NCI-H1417 treated with DMSO at 0.1 percent for 48 hours (cell line): Measurements from ENCODE around the gene CEP85L.

Experiments used
- DNase-seq: peaks from one replicate; lab custom pipeline; 2025; lab: John Stamatoyannopoulos, UW

Gene CEP85L

DNA sequence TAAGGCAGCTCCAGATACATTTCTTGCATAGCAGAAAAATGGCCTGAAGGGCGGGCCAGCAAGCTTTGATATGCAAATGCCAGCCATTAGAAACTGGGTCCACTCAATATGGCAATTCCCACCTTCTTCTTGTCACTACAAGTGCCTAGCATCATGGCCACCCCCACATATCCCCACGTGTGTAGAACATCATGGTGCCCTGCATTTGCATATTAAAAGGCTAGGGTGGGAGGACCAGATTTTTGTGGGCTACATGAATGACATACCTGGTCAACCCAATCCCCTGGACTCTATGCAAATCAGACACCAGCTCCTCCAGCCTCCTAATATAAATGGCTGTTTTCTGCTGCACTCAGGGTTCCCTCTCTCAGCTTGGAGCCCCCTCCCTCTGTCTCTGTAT is 71.6 kb downstream of the CEP85L start:
- DNase-seq = no peak

DNA sequence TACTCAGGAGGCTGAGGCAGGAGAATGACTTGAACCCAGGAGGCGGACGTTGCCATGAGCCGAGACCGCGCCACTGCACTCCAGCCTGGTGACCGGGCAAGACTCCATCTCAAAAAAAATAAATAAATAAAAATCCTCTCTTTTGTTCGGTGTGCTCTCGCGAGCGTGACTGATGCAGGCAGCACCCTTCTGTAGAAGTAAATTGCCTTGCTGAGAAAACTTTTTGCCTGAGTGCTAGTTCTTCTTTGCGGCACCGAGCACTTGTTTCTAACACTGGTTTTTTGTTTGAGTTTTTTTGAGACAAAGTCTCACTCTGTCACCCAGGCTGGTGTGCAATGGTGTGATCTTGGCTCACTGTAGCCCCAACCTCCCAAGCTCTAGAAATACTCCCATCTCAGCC is 72.8 kb downstream of the CEP85L start:
- no peak for DNase-seq

DNA sequence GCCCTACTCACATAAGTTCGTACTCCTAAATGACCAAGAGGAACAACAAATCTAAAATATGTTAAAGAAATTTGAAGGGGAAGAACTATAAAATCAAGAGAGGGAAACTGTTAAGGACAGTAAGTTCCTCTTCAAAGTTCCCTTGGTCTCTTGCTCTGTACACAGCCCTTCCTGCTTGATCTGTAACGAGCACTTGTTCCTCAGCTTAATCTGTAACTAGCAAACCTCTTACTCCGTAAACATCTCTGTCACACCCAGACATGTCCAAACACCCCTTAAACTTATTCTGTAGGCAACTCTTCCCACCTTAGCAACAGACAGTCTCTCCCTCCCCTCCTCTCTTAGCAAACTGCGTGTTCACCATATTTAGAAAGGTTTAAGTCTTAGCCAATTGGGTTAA is 73.4 kb downstream of the CEP85L start:
- DNase-seq = no peak

DNA sequence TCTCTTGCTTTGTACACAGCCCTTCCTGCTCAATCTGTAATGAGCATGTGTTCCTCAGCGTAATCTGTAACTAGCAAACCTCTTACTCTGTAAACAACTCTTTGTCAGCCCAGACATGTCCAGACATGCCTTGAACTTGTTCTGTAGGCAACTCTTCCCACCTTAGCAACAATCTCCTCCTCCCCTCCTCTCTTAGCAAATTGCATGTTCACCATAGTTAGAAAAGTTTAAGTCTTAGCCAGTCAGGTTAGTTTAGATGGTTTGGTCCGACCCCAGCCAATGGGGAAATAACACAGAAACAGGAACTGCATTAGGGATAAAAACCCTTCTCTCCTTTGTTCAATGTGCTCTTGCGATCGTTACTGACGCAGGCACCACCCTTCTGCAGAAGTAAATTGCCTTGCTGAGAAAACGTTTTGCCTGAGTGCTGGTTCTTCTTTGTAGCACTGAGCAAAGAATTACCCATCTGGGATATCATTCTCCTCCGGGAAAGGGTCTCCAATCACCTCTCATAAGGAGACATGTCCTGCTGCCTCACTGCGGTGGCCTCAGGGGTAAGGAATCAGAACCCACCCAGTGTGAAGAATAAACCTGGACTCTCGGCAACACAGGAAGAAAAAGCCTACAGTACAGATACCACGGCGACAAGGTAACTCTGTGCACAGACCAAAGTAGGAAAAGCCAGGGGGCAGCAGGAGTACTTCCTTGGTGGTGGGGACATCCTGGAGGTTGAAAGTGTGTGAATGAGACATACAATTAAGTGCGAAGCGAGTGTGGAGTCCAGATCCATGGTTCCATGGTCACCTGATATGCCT is 77.1 kb downstream of the CEP85L start:
- no peak for DNase-seq

DNA sequence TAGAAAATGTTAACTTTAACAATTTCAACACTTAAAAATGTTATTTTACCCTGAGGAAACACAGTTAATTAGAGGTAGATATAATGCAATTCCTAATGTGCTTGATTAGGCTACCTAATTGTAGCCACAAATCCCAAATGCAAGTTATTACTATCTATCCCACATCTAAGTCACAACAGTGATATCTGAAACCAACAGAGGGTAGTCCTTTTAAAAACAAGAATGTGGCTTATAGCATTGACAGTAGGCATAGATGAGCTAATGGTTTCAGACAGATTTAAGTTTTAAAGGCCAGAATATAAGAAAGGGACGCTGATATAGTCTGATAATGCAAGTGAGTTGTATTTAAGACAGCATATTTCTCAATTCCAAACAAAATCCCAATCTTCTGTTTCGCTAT is 80.3 kb downstream of the CEP85L start:
- DNase-seq = no peak

DNA sequence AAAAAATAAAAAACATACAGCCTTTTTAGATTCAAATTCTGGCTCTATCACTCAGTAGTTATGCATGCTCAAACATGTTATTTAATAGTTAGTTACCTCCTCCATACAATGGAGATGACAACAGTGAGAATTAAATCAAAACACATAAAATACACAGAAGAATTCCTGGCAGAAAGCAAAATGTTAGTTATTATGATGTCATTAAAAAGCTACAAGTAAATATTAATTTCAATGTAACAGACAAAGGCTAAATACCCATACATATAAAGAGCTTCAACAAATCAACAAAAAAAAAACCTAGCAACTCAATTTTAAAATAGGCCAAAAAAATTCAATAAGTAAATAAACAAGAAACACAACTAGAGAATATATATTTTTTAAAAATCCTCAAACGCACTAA is 81.9 kb downstream of the CEP85L start:
- DNase-seq = no peak

DNA sequence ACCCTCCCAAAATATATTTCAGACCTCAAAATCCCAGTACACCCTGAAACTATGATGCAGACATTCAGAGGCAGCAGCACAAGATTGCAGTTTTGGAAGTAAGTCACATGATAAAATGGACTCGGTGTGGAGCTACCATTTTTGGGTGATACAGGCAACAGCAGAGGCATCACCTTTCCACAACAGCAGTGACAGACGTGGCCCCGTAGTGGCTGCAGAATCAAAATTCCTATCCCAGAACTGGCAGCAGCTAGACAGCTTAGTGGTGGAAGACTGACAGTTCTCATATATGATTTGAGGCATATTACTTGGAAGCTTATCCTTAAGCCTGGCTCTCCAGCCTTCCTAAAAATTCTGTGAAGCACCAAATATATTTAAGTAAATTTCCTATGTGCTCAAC is 83.4 kb downstream of the CEP85L start:
- no peak for DNase-seq

DNA sequence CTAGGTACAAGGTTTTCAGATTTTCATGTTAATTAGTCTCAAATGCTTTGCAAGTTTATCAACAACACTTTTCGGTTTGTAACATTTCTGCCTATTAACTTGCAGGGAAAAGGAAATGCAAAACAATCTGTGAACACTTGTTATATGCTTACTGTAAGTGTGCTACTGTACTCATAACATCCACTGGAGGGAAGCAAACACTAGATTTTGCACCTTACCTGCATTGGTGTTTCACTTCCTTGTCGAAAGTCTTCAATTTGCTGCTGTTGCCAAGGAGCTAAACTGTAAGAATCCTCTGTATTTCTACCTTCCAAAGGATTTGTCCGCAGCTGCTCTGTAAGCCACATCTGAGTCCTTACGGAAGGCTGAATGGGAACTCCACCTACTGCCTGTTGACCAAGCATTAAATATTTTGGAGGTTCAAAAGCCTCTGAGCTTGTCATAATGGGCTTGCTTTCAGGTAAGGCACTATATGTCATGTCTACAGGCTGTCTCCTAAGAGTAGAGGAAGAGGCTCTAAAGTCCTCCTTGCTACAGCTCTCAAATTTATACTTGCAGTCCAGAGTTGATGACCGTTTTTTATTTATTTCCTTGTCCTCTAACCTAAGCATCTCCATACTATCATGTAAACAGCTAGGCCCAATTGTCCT is 86.0 kb downstream of the CEP85L start:
- no peak for DNase-seq

DNA sequence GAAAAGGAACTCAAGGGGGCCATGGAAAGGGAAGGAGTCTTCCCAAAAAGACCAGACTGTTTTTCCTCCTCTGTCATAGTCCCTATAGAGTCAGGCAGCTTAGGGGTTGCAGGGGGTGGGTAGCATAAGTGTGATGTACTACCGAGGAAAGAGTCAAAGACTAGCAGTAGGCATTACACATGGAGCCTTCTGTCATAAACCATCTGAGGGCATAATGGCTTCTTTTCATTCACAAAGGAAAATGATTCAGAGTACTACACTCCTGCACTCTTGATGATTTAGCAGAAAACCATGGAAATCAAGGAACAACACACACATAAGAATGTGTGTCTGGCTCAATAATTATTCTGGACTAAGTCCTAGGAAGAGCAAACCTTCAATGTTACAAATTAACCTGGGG is 88.4 kb downstream of the CEP85L start:
- no peak for DNase-seq

DNA sequence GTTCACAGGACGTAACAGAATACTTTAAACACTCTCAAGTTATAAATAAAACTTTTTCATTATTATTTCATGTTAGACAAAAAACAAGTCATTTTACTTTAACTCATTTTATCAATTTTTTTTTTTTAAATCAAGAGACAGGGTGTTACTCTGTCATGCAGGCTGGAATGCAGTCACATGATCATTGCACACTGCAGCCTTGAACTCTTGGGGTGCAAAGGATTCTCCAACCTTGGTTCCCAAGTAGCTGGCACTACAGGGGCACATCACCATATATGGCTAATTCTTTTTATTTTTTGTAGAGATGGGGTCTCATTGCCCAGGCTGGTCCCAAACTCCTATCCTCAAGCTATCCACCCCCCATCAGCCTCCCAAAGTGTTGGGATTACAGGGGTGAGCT is 89.1 kb downstream of the CEP85L start:
- DNase-seq = no peak

DNA sequence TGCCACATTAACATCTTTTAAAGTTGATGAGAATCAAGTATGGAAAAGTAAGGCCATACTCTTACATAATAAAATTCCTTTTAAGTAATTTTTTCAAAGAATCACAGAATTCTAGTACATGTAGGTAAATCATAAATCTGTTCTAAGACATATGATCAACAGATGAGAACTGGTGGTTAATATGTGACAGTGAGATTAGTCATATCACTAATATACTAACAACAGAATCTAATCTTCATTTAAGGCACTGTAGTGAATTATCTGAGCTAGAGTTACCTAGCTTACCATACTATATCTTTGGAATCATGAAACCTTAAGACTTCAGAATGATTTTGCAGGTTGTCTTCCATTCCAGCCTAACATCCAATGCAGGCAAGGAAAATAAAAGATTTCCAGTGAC is 91.7 kb downstream of the CEP85L start:
- no peak for DNase-seq

DNA sequence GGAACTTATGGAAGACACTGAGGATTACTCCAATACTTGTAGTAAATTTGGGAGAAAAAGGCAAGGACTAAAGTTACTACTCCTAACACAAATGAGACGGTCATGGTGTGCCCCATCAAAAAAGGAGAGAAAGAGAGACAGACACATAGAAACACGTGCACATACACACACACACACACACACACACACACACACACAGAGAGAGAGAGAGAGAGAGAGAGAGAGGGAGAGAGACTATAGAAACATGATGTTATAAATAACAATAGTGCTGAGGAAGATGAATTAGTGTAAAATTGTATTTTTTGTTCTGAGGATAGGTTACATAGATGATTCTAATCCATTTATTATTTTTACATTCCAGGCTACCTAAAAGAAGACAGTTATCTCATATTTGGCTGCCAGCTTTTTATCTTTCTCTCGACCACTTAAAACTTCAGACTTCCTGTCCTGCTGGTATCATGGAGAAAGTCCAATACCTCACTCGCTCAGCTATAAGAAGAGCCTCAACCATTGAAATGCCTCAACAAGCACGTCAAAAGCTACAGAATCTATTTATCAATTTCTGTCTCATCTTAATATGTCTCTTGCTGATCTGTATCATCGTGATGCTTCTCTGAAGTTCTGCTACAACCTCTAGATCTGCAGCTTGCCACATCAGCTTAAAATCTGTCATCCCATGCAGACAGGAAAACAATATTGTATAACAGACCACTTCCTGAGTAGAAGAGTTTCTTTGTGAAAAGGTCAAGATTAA is 92.8 kb downstream of the CEP85L start:
- no peak for DNase-seq

DNA sequence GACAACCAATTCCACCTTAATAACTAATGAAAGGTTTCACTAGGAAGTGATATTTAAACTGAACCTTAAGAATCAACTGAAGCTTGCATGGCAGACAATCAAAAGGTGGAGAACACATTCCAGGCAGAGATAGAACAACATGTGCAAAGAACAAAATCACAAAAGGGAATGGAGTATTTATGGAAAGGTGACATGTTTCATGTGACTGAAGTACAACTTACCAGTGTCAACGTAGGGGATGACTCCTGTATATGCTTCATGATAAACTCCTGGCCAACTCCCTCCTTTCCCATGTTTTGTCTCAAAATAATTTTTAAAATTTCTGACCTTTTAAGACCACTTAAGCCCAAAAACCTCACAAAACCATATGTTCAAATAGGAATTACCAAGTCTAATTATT is 96.7 kb downstream of the CEP85L start:
- no peak for DNase-seq

DNA sequence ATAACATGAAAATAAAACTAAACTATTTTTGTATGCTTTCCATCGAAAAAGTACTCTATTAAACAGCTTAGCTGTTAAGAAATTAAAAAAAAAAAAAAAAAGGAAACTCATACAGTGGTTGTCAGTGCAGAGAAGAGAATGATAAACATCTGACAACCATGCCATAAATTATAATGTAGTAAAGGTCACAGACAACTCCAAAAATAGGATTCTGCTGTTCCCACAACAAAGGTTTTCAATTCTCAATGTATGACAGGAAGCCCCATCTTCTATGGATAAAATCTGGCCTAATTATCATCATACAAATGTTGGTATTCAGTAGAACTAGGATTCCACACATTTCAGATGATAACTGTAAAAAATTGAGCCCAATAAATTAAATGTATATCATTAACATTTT is 98.3 kb downstream of the CEP85L start:
- DNase-seq = no peak

DNA sequence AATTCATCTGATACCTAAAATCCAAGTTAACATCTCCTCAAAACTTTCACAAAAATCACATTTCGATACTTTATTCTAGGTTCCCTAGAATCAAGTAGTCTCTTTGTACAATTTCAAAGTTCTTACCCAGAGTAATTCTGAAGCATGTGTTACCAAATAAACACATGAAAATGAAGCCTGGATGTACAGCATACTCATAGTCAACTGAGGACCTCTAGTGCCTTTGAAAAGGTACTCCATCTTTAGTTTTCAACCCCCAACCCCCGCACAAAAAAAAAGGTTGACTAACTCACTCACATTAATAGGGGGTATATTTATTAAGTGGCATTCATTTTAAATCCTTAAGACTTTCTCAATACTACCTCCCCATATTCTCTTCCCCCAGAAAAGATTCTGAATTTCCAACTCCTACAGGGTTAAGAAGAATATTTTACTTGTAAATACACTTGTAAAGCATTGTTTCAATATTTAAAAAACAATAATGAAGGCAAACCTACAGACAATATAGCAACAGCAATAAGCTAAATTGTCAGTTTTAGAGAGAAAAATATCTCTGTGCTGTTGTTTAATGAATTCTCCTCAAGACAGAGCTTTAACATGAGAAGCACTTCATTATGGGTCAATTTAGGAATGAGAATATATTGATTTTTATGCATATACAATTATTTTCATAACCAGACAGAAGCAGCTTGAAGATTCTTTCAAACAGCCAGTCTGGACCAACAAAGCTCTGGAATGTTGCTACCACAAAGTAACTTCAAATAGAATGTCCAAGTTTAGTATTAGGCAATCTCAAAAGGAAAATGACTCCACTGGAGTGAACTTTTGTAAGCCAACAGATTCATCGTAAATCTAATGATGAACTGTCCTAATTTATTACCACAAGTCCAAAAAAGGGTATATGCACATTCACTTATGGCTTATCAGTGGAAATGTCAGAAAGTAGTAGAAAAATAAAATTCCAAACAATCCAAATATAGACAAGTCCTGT is 100.0 kb downstream of the CEP85L start:
- no peak for DNase-seq

DNA sequence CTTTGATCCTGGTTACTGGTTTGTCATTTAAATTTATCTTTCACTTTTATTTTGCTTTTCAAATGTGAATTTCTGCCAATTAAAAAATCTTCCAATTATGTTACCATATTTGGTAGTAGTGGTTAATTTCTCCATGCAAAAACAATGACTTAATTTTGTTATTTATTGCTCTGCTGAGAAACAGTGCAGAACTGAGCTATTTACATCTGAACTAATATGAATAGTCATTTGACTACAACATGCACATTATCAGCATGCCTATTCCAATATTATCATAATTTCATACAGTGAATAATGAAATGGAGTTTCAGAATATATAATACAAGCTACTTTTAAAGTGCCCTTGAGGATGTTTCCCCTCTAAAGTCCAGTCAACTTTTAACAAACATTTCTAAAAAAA is 102.8 kb downstream of the CEP85L start:
- DNase-seq = no peak

DNA sequence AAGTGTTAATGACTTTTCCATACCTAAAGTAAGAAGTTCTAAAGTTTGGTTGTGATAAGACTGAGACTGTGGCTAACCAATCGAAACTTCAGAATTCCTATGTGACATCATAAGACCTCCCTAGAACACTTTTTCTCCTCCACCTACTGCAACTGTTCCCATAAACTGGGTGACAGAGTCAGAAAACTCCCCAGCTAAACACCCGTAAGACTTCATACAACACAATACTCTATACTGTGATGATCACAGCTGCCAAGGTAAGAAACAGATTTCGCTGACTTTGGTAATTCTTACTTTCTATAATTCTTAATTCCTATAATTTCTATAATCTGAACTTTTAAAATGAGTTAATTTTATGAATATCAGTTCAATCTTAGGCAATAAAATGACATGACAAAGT is 103.3 kb downstream of the CEP85L start, which contains the start of gene PLN:
PLN (plus strand) TSS at position 161 of the 400 bp plus-strand sequence. CDS start 10,626 bp downstream, outside the sequence.
- no peak for DNase-seq

DNA sequence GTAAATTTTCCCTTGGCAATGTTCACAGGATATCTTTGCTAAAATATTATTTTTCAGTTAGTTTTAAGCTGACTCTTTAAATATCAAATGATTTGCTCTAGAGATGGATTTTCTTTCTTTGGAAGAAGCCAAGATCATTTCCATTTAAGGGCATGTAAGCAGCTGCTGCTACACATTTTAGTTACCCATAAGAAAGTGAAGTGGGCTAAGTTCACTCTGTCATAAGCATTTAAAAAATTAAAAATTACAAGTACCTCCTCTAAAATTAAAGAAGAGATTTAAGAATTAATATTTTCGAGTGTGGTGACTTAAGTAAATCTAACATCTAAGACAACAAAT is 104.5 kb downstream of the CEP85L start:
- DNase-seq = no peak

DNA sequence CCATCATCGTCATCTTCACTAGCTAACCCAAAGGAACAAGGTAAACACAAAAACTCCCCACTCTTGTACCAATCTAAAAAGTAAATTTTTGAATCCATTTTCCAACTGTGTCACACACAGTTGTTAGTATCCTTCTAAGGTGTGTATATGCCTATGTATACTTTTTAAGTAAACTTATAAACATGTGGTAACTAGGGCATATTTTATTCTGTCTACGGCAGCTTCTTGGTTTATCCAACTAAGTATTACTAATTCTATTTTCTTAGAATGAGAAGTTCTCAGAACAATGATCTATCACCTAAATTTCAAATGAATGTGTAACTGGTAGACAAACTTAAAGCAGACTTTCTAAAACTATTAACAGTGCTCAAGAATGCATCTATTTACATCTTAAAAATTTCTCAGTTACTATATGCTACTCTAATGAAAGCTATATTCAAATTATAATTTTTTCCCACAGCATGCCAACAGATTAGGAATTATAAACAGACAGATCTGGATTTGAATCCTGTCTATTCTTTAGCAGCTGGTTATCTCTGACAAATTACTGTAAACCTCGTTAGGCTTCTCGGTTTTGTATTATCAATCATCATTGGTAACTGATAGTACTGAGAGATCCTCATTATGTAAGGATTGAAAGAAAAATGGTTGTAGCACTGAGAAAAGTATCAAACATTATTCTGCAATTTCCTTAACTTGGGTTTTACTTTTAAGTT is 105.1 kb downstream of the CEP85L start:
- DNase-seq = no peak

DNA sequence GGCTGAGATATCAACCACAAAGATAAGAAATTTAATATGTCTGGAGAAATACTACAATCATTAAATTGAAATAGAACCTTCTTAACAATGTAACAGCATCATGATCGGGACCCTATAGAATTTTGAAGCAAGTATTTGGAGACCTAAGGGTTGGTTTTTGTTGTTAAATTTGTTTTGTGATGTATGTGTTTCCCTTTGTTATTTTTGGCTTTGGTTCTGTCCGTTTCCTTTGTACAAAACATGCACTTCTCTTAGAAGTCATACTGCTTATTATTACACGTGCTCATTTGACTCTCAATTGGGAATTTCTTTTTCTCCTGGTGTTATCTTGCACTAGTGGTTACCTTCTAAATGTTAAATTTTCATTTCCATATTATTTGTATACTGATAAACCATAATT is 107.3 kb downstream of the CEP85L start:
- DNase-seq = no peak
